Activated CD4-positive, alpha-beta T cell treated with anti-CD3 and anti-CD28 coated beads for 24 hours (primary cell): ENCODE results near the gene CACNA1C.

ENCODE experiments used
- DNase-seq, 2 donors: peaks; one replicate each; pipeline ENCODE4 v3.0.0-alpha.2; 2020; ENCODE audit warnings: low read depth in 2 of 2

CACNA1C gene

GRCh38 chr12:2627076-2627834 is 574.5 kb downstream of the CACNA1C start:
- DNase-seq, result no peak

- no peak for DNase-seq
Observed at GRCh38 chr12:2627835-2628191, 575.0 kb downstream of the CACNA1C start.

- no peak for DNase-seq
Observed at GRCh38 chr12:2628401-2628800, 575.6 kb downstream of the CACNA1C start.

GRCh38 chr12:2629051-2629450 is 576.3 kb downstream of the CACNA1C start:
- no peak for DNase-seq

GRCh38 chr12:2631653-2632350 is 579.0 kb downstream of the CACNA1C start:
- no peak for DNase-seq

DNA sequence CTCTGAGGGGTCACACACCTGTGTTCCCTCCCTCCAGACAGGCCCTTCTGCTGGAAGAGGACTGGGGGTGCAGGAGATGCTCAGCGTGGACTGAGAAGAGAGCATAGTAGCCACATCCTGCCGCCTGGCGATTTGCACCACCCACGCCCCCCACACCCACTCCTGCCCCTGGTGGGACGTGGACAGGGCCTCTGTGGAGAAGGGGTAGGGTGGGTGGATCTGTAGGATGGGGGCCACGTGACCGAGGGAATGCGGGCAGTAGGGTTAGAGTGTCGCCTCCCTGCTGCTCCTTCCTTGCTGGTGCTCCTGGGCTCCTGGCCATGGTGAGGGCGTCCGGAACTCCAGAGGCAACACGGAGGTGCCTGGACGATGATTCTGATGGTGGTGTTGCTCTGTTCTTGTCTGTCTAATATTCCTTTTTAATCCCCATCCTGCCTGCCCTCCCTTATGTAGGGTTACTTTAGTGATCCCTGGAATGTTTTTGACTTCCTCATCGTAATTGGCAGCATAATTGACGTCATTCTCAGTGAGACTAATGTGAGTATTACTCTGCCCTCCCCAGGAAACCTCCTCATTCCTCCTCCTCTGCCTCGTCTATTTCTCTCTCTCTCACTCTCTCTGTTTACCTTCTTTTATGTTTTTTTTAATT is 580.5 kb downstream of the CACNA1C start:
- no peak for DNase-seq

DNA sequence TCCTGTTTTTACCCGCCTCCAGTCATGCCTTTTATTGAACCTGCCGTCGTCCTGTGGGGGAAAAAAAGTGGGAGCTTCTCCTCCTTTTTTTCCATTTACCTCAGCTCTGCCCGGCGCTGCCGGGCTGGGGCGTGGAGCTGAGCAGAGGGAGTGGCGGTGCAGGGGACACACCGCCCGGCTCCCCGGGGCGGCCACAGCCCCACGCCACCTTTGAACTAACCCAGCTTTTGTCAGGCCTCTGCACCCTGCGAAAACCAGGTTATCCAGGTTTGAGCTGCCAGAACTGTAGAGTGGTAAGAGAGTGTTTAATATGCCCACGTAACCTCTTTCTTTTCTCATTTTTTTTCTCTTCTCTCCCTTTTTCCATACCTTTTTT is 581.0 kb downstream of the CACNA1C start:
- DNase-seq, result no peak

DNA sequence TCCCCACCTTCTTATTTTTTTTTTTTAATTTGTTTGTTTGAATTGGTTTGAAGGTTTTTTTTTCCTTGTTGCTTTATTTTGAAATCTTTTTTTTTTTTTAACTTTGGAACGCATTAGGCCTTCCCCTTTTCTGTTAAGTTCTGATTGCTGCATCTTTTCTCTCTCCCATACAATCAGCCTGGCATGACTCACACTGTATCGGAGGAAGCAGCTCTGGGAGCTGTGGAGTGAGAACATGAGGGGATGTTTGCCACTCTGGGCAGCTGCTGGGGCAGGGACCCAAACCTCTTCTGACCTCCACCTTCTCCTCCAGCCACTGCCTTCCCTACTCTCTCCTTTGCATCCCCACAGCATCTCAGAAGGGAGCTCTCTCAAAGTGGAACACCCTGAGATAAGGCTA is 581.7 kb downstream of the CACNA1C start:
- DNase-seq, result no peak

- no peak for DNase-seq
Observed at GRCh38 chr12:2636741-2637340, 584.1 kb downstream of the CACNA1C start.

DNA sequence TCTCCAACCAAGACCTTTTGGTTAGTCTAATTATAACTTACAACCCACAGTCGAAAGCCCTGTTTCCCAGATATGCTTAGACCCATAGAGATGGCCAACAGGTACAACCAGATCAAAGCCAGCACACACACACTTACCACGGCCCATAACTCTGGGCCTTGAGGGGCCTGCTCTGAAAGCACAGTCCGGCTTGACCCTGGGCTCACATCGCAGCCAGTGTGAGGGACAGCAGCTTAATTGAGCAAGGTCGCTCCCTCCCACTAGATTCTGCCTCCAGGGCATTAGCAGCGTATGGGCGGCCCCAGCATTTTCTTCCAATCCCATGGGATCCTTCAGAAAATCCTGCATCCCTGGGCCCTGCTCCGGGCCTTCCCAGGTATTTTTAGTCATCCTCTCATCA is 584.6 kb downstream of the CACNA1C start:
- no peak for DNase-seq

- no peak for DNase-seq
Observed at GRCh38 chr12:2638273-2639019, 585.7 kb downstream of the CACNA1C start.

DNA sequence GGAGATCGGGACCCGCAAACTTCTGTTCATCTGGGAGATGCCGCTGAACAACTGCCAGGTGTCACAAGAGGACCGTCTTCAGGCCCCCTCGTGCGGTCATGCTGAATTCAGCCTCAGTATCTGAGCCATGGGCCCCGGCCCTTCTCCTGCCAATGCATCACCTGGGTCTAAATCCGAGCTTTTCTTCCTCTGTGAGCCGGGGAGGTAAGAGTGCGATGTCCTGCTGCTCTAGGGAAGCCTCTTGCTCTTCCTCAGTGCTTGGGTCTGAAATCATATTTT is 586.2 kb downstream of the CACNA1C start:
- DNase-seq, result no peak

GRCh38 chr12:2640281-2640680 is 587.5 kb downstream of the CACNA1C start:
- no peak for DNase-seq

DNA sequence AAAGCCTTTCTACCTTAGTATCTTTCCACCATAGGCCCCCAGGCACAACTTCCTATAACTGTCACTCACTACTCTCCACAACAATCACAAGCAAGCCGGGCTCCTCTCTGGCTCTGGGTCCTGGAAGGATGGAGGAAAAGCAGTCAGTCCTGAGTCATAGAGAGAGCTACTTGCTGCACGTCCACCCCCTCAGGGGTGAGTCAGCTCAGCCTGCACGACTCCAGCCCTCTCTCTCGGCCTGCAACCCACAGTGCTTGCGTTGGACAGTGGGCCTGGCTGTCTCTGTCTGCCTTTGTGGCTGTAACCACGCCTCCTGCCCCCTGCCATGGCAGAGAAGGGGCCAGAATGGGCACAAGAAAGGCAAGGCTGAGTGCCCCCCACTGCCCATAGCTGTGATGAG is 587.9 kb downstream of the CACNA1C start:
- DNase-seq, result no peak

GRCh38 chr12:2641207-2641606 is 588.4 kb downstream of the CACNA1C start:
- DNase-seq, result no peak

- DNase-seq, result no peak
Observed at GRCh38 chr12:2641761-2642160, 589.0 kb downstream of the CACNA1C start.

- no peak for DNase-seq
Observed at GRCh38 chr12:2642176-2642892, 589.5 kb downstream of the CACNA1C start.

GRCh38 chr12:2642896-2643425 is 590.2 kb downstream of the CACNA1C start:
- DNase-seq, result no peak

DNA sequence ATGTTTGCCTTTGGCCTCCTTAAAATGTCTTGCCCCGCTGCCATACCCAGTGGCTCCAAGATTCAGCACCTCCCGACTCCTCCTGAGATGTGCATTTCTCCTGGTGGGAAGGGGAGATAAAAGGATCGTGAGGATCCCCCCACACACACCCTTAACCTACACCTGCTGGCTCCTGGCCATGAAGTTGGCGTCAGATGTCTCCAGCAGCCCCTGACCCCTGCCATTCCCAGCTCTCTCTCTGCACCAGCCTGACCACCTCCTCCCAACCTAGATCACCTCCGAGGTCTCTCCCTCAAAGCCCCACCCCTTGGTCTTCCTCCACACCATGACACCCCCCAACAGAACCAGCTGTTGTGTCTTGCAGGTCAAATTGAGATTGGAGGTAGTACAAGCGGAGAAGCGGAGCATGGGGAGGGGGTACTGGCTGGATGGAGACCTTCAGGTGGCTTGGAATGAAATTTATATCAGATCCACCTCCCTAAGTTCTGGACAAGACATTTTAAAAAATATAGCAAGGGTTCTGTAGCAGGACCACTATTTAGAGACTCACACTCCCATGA is 590.9 kb downstream of the CACNA1C start:
- no peak for DNase-seq

DNA sequence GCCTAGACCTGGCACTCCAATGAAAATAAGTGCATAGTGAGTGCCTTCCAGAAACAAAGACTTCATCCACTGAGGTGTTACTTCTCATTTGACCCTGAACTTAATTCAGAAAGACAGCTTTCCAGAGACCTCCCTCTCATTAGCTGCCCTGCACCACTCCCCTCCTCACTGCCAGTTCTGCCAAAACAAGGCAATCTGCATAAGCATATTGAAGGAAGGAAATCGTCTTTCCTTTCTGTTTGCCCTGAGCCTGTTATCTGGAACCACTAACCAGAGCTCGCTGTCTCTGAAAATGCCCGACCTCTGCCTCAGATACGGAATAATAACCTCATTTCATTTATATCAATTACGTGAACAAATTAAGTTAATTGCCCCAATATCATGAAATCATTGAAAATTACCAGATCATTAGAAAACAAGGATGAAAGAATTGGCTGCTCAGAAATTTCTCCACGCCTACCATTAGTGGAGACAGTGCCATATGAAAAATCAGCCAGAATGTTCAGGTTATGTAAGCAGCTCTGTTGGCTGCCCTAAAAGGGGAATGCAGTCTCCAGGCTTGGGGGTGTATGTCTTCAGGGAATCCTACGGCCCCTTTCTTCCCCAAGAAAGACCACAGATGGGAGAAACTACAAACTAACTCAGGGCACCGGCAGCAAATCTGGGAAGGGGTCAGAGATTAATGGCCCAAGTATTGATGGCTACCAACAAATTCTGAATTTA is 592.1 kb downstream of the CACNA1C start:
- no peak for DNase-seq
